H1 (cell line): ENCODE measurements around the gene APOBR. TPM values are rescaled to one million over a fixed set of nuclear protein-coding genes. Genes with fewer than 3 reads are reported as not detected.

Experiments used
- CTCF ChIA-PET: fragments of 300-600 bp; sonication (Branson Sonifier 250); formaldehyde crosslinking; loops from one replicate; lab custom pipeline; 2021; ENCODE audit not compliant: partially characterized antibody; lab: Charles Lee
- POLR2A ChIA-PET: fragments of 300-600 bp; sonication (Branson Sonifier 250); formaldehyde crosslinking; loops from one replicate; lab custom pipeline; 2021; ENCODE audit warnings: inconsistent platforms; ENCODE audit not compliant: partially characterized antibody; lab: Charles Lee
- DNase-seq, 2 experiments: peaks; one replicate each; pipeline versions ENCODE4 v3.0.0 to v3.0.0-alpha.2; 2010 to 2022; ENCODE audit warnings: low spot score in 2 of 2, low read depth in 1 of 2, mixed read lengths in 1 of 2
- FAIRE-seq: peaks from 2 replicates; lab custom pipeline; 2011; peaks lifted over from hg19 to GRCh38; lab: Jason Lieb, UNC
- H2AFZ ChIP-seq: 2 replicates; pipeline ENCODE4 v1.8.1; 2012; ENCODE audit warnings: low read length, inconsistent platforms
- H2AK5ac ChIP-seq: 2 replicates; pipeline ENCODE4 v1.6.1; 2013; ENCODE audit warnings: low read depth, low read length
- H2BK120ac ChIP-seq: replicated peaks from 2 replicates; pipeline ENCODE3; 2013; ENCODE audit warnings: low read depth, low read length, inconsistent platforms
- H2BK12ac ChIP-seq: 2 replicates; pipeline ENCODE4 v1.6.1; 2013; ENCODE audit warnings: low read depth, low read length
- H2BK15ac ChIP-seq: 2 replicates; pipeline ENCODE4 v1.6.1; 2013; ENCODE audit warnings: low read length
- H2BK20ac ChIP-seq: 2 replicates; pipeline ENCODE4 v1.6.1; 2013; ENCODE audit warnings: low read length
- H2BK5ac ChIP-seq: 2 replicates; pipeline ENCODE4 v1.6.1; 2013; ENCODE audit warnings: low read depth, low read length
- H3K14ac ChIP-seq: 2 replicates; pipeline ENCODE4 v1.6.1; 2013; ENCODE audit warnings: inconsistent platforms; ENCODE audit not compliant: insufficient read length
- H3K18ac ChIP-seq: 2 replicates; pipeline ENCODE4 v1.6.1; 2013; ENCODE audit warnings: low read length; ENCODE audit errors: extremely low read depth
- H3K23ac ChIP-seq: 2 replicates; pipeline ENCODE4 v1.6.1; 2013; ENCODE audit warnings: inconsistent platforms; ENCODE audit not compliant: insufficient read length
- H3K23me2 ChIP-seq: 2 replicates; pipeline ENCODE4 v1.6.1; 2013; ENCODE audit warnings: low read depth, low read length
- H3K27ac ChIP-seq: 2 replicates; pipeline ENCODE4 v1.6.1; 2011; ENCODE audit warnings: low read depth, low read length, inconsistent platforms
- H3K27me3 ChIP-seq, 4 experiments: replicated peaks in 1 of 4; 1 replicate in 1 of 4; 2 replicates in 3 of 4; pipeline versions ENCODE4 v1.6.1 to v1.8.1; 2011 to 2013; ENCODE audit warnings: low read length in 3 of 4, mild to moderate bottlenecking in 3 of 4, inconsistent platforms in 2 of 4, mixed read lengths in 2 of 4, moderate library complexity in 1 of 4; ENCODE audit not compliant: control insufficient read depth in 3 of 4, insufficient read depth in 3 of 4; ENCODE audit errors: extremely low read depth in 1 of 4
- H3K36me3 ChIP-seq, 4 experiments: 2 replicates each; pipeline versions ENCODE4 v1.6.1 to v1.8.1; 2011 to 2013; ENCODE audit warnings: mild to moderate bottlenecking in 4 of 4, low read length in 3 of 4, moderate library complexity in 2 of 4, control low read depth in 1 of 4, inconsistent platforms in 1 of 4; ENCODE audit not compliant: insufficient read depth in 4 of 4, control insufficient read depth in 2 of 4
- H3K4ac ChIP-seq: replicated peaks from 2 replicates; pipeline ENCODE3; 2013; ENCODE audit warnings: low read length, low read depth, mixed read lengths, inconsistent platforms; ENCODE audit not compliant: insufficient read length
- H3K4me1 ChIP-seq, 4 experiments: replicated peaks in 1 of 4; 1 replicate in 1 of 4; 2 replicates in 3 of 4; pipeline versions ENCODE4 v1.6.1 to v1.8.1; 2011 to 2013; ENCODE audit warnings: low read length in 3 of 4, inconsistent platforms in 2 of 4, mixed read lengths in 1 of 4; ENCODE audit not compliant: insufficient read depth in 4 of 4, control insufficient read depth in 3 of 4
- H3K4me2 ChIP-seq, 2 experiments: 2 replicates each; pipeline versions ENCODE4 v1.6.1 to v1.8.1; 2011 to 2013; ENCODE audit warnings: low read depth in 2 of 2, low read length in 2 of 2, control low read depth in 1 of 2, inconsistent platforms in 1 of 2, mild to moderate bottlenecking in 1 of 2; ENCODE audit not compliant: insufficient read depth in 1 of 2
- H3K4me3 ChIP-seq, 4 experiments: fragments of 200-600, 300-600 bp in 1 of 4; sonication (generic), shearing (Covaris generic), sonication (Bioruptor Twin) in 1 of 4; 2 replicates each; pipeline versions ENCODE4 v1.5.1 to v1.8.1; 2011 to 2016; ENCODE audit warnings: low read length in 4 of 4, low read depth in 3 of 4, control low read depth in 2 of 4, inconsistent platforms in 2 of 4, mild to moderate bottlenecking in 2 of 4, mixed read lengths in 1 of 4, moderate library complexity in 1 of 4; ENCODE audit not compliant: insufficient read depth in 2 of 4; ENCODE audit errors: extremely low read depth in 1 of 4
- H3K56ac ChIP-seq: replicated peaks from 2 replicates; pipeline ENCODE3; 2013; ENCODE audit warnings: low read depth, mild to moderate bottlenecking, mixed read lengths, low read length, inconsistent platforms; ENCODE audit not compliant: insufficient read length
- H3K79me1 ChIP-seq: 2 replicates; pipeline ENCODE4 v1.6.1; 2013; ENCODE audit warnings: low read depth, low read length, control low read depth
- H3K79me2 ChIP-seq, 2 experiments: 2 replicates each; pipeline versions ENCODE4 v1.6.1 to v1.8.1; 2012 to 2013; ENCODE audit warnings: low read length in 2 of 2, mild to moderate bottlenecking in 2 of 2, inconsistent platforms in 1 of 2; ENCODE audit not compliant: insufficient read depth in 2 of 2, control insufficient read depth in 1 of 2
- H3K9ac ChIP-seq, 4 experiments: replicated peaks in 1 of 4; 1 replicate in 1 of 4; 2 replicates in 3 of 4; pipeline versions ENCODE4 v1.6.1 to v1.8.1; 2011 to 2013; ENCODE audit warnings: low read depth in 3 of 4, low read length in 3 of 4, control low read depth in 2 of 4, mild to moderate bottlenecking in 2 of 4, moderate library complexity in 2 of 4, inconsistent platforms in 1 of 4; ENCODE audit errors: extremely low read depth in 1 of 4
- H3K9me3 ChIP-seq, 2 experiments: 2 replicates each; pipeline versions ENCODE4 v1.6.1 to v1.8.1; 2012 to 2013; ENCODE audit warnings: mild to moderate bottlenecking in 2 of 2, moderate library complexity in 2 of 2, control low read depth in 1 of 2, inconsistent platforms in 1 of 2, low read depth in 1 of 2, low read length in 1 of 2, mixed read lengths in 1 of 2; ENCODE audit not compliant: insufficient read depth in 2 of 2
- H4K20me1 ChIP-seq, 2 experiments: replicated peaks in 1 of 2; 2 replicates each; pipeline versions ENCODE3 to v1.8.1; 2011 to 2013; ENCODE audit warnings: inconsistent platforms in 2 of 2, low read length in 2 of 2, mild to moderate bottlenecking in 1 of 2; ENCODE audit not compliant: insufficient read depth in 2 of 2, control insufficient read depth in 1 of 2
- H4K5ac ChIP-seq: 2 replicates; pipeline ENCODE4 v1.6.1; 2013; ENCODE audit warnings: low read length, low read depth, mixed read lengths, inconsistent platforms; ENCODE audit not compliant: insufficient read length
- H4K8ac ChIP-seq: 2 replicates; pipeline ENCODE4 v1.8.0; 2013; ENCODE audit warnings: mild to moderate bottlenecking, moderate library complexity, low read length, inconsistent platforms; ENCODE audit not compliant: insufficient read depth; ENCODE audit errors: extremely low read depth
- H4K91ac ChIP-seq: replicated peaks from 2 replicates; pipeline ENCODE3; 2013; ENCODE audit warnings: low read length, mixed read lengths, inconsistent platforms; ENCODE audit not compliant: insufficient read length
- ATF3 ChIP-seq: IDR thresholded peaks from 2 replicates; pipeline ENCODE4 v1.6.1; 2011; ENCODE audit warnings: low read depth, mild to moderate bottlenecking, low read length; ENCODE audit not compliant: insufficient read depth
- EZH2 ChIP-seq: fragments of 200-600 bp; sonication (generic); IDR thresholded peaks from 2 replicates; pipeline ENCODE4 v1.7.1; 2012; ENCODE audit warnings: low read depth, mild to moderate bottlenecking, moderate library complexity, low read length, inconsistent platforms; ENCODE audit not compliant: severe bottlenecking
- RNF2 ChIP-seq: fragments of 200-900, 300-1000 bp; sonication (generic); IDR thresholded peaks from 2 replicates; pipeline ENCODE4 v1.7.1; 2016; ENCODE audit warnings: borderline replicate concordance, low read depth, mild to moderate bottlenecking, antibody characterized with exemption, low read length; ENCODE audit not compliant: poor library complexity, severe bottlenecking; ENCODE audit errors: missing control alignments
- RXRA ChIP-seq: IDR thresholded peaks from 2 replicates; pipeline ENCODE4 v1.6.1; 2011; ENCODE audit warnings: low read depth, mild to moderate bottlenecking, low read length, moderate library complexity; ENCODE audit not compliant: insufficient read depth
- SIN3A ChIP-seq, 2 experiments: IDR thresholded peaks in 1 of 2; conservative IDR thresholded peaks in 1 of 2; 2 replicates each; pipeline ENCODE4 v1.6.1; 2011 to 2012; ENCODE audit warnings: low read length in 2 of 2, improper control_type of control experiment in 1 of 2, low read depth in 1 of 2, mild to moderate bottlenecking in 1 of 2
- TBP ChIP-seq: IDR thresholded peaks from 2 replicates; pipeline ENCODE4 v1.6.1; 2011; ENCODE audit warnings: low read depth, low read length, improper control_type of control experiment
- USF2 ChIP-seq: IDR thresholded peaks from 2 replicates; pipeline ENCODE4 v1.6.1; 2011; ENCODE audit warnings: low read length, improper control_type of control experiment
- WGBS, 2 experiments: shearing (Covaris generic) in 1 of 2; methylation state at CpG; one replicate each; pipeline versions ENCODE4 v1.1.6 to v1.1.7; 2013 to 2015; ENCODE audit warnings: low lambda C conversion rate in 2 of 2, mixed read lengths in 2 of 2, inconsistent platforms in 1 of 2, low coverage in 1 of 2, missing lambda C conversion rate in 1 of 2; ENCODE audit not compliant: insufficient replicate concordance in 2 of 2, insufficient coverage in 1 of 2, insufficient read length in 1 of 2; ENCODE audit errors: extremely low coverage in 1 of 2, missing lambda C conversion rate in 1 of 2; 5-methylcytosine and 5-hydroxymethylcytosine counted together
- polyA plus RNA-seq, 7 experiments: library from polyadenylated mRNA; depleted of rRNA in 3 of 7; stranded (reverse) in 5 of 7; unstranded in 2 of 7; fragments of >200 nt in 5 of 7; fragments of 200-250 nt in 2 of 7; gene quantifications; 1 replicate in 5 of 7; 2 replicates in 1 of 7; 4 replicates in 1 of 7; pipeline versions ENCODE4 v1.2.1 to v1.2.3, GENCODE V29; 2011 to 2013; ENCODE audit warnings: missing spikeins in 2 of 7, mixed read lengths in 2 of 7
- total RNA-seq: library from RNA; stranded (reverse); fragmentation: NEBNext Ultra II Directional; extraction: Animal tissue kit (Norgen Biotek cat#: 25700); gene quantifications from 2 replicates; pipeline ENCODE4 v1.2.1, GENCODE V29; 2021

Gene APOBR
- total and polyA plus RNA-seq, 2 of the 8 experiments (the other 6 are each of a cell fraction or from before 2014, with no cell fraction given): not detected

- Histone ChIP-seq H2BK15ac (no peak overlapping the region), H4K8ac (no peak overlapping the region), H4K91ac (no peak overlapping the region), H3K18ac (no peak overlapping the region), H4K20me1 (no peaks in the 10 kb centered on the region), H2BK120ac (no peak overlapping the region), H3K36me3 (no peaks in the 10 kb centered on the region), H3K23ac (no peak overlapping the region), H4K5ac (no peak overlapping the region), H3K56ac (no peak overlapping the region), H3K4me1 (no peaks in the 10 kb centered on the region), H3K27me3 (no peaks in the 10 kb centered on the region), H2BK20ac (no peak overlapping the region), H3K27ac (no peak overlapping the region), H2AK5ac (no peak overlapping the region), H2BK12ac (no peak overlapping the region), H3K4me3 (no peak overlapping the region), H3K14ac (no peak overlapping the region), H2AFZ (no peak overlapping the region), H3K9me3 (no peaks in the 10 kb centered on the region), H3K23me2 (no peaks in the 10 kb centered on the region), H3K4ac (no peak overlapping the region), H3K4me2 (no peak overlapping the region), H3K79me1 (no peaks in the 10 kb centered on the region), H2BK5ac (no peak overlapping the region), H3K9ac (no peak overlapping the region), H3K79me2 (no peaks in the 10 kb centered on the region)
- POLR2A ChIA-PET: no interaction called here
- FAIRE-seq (no peak), DNase-seq (no peak)
- CTCF ChIA-PET: interaction anchor here (1.3 kb wide), 1 partner anchor 10 kb away, joined by 3 read pairs; no protein-coding TSS in a partner anchor
- TF ChIP-seq RNF2: no peak
- no peak for TF ChIP-seq USF2
- TF ChIP-seq TBP: no peak
- TF ChIP-seq RXRA: no peak
- TF ChIP-seq SIN3A (conservative IDR thresholded peaks at IDR 0.05 in 1 of 2, IDR thresholded peaks at IDR 0.05 in 1 of 2; ENCODE audit: low read depth in 1 of 2, low read length in 2 of 2): no peak
- no peak for TF ChIP-seq ATF3
- TF ChIP-seq EZH2: no peak
- WGBS, 2 experiments: 86% methylated on average over 6 of the region's 6 CpGs; no CpG with 5 or more reads in 1 of the 2 experiments
Measured at GRCh38 chr16:28524681-28525171, 30.3 kb downstream of the APOBR start.
